Stimulated activated CD4-positive, alpha-beta T cell treated with anti-CD3 and anti-CD28 coated beads, Interleukin-1b, Interleukin-23, amount 100 ng/mL, for 24 hours (primary cell): Measurements from ENCODE around the gene ARHGEF26.

Experiments used
- DNase-seq, 4 experiments: peaks; one replicate each; pipeline ENCODE4 v3.0.0-alpha.2; 2020; ENCODE audit warnings: low read depth in 4 of 4, low spot score in 1 of 4

ARHGEF26 gene

DNA sequence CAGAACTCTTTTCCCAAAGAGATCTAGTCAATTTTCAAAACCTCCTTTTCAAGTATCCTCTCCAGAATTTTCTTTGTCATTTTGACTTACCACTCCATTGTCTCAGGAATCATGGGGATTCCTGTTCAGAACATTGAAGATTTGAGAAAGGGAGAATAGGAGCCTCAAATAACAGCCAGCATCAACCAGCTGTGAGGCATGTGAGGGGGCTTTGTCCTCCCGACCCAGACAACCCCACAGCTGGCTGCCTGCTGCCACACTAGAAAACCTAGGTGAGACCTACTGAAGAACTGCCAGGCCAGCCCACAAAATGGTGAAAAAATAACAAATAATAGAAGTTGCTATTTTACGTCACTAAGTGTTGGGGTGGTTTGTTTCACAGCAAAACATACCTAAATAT lies 5.9 kb upstream of the ARHGEF26 start:
- no peak for DNase-seq

DNA sequence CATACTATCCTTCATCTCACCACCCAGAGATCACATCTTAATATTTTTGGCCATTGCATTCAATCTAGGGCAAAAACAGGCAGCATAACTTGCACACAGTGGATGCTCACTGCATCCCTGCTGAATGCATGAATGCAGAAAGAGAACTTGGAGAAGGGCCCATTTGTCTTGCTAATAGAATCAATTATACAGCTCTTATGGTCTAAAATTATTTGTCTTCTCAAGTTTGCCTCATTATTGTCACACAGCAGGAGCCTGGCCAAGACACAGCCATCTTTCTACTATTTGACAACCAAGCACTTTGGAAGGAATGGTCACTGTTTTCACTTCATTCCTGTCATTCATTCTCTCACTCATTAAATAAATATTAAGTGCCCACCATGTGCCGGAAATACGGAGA lies 1.2 kb upstream of the ARHGEF26 start:
- no peak for DNase-seq

GRCh38 chr3:154121701-154122551 lies 736 bp downstream of the ARHGEF26 start:
- DNase-seq = no peak

DNA sequence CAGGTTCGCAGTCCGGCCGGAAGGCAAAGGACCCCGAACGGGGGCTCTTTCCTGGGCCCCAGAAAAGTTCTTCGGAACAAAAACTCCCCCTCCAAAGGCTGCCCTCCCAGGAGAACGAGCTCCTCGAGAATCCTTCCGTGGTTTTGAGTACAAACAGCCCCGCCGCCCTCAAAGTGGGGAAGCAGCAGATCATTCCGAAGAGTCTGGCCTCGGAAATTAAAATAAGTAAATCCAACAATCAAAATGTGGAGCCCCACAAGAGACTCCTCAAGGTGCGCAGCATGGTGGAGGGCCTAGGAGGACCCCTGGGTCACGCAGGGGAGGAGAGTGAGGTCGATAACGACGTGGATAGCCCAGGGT lies 1.3 kb downstream of the ARHGEF26 start:
- DNase-seq = no peak

DNA sequence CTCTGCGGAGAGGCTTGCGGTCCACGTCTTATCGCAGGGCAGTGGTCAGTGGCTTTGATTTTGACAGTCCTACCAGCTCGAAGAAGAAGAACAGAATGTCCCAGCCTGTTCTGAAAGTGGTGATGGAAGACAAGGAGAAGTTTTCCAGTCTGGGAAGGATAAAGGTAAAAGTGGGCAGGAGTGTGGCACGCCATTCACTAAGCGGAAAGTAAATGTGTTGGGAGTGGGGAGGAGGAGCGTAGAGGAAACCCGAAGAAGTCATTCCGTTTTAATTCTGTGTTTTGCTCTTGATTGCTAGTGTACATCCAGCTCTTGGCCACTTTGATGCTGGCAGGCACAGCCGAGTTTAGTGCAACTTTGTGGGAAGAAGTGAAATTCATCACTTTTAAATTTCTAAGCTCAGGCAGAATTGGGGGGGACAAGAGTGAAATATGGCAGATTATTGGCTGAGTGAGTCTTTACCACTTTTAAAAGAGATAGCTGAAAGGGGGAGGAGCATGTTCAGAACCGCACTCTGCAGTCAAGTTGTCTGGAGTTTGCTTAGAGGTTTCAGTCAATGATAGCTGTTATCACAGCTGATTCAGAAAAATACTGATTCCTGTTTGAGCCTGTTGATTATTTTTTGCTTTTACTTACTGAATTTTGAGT lies 1.8 kb downstream of the ARHGEF26 start:
- no peak for DNase-seq

GRCh38 chr3:154123906-154124305 lies 2.7 kb downstream of the ARHGEF26 start:
- no peak for DNase-seq

- DNase-seq = no peak
These were observed 4.3 kb downstream of the ARHGEF26 start for GRCh38 chr3:154125378-154126030.

- DNase-seq = no peak
These were observed 5.5 kb downstream of the ARHGEF26 start for GRCh38 chr3:154126651-154127050.

GRCh38 chr3:154129625-154130024 lies 8.4 kb downstream of the ARHGEF26 start:
- DNase-seq = no peak

GRCh38 chr3:154130540-154130939 lies 9.3 kb downstream of the ARHGEF26 start:
- no peak for DNase-seq

DNA sequence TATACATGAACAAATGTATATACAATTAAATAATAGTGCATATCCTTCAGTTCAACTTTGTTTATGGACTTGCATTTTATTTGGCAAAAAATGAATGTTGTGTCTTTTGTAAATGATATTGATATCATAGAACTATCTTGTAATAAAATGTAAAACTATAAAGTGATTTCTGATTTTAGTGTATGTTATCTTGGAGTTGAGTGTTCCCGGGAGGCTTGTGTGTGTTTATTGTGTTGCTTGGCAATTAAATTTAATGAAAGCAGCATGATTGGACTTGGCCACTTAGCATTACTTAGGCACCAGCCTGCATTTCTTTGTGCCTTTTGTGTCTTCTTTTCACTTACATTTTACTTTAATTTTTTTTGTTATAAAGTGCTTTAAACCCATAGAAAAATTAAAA lies 10.6 kb downstream of the ARHGEF26 start:
- DNase-seq = no peak

DNA sequence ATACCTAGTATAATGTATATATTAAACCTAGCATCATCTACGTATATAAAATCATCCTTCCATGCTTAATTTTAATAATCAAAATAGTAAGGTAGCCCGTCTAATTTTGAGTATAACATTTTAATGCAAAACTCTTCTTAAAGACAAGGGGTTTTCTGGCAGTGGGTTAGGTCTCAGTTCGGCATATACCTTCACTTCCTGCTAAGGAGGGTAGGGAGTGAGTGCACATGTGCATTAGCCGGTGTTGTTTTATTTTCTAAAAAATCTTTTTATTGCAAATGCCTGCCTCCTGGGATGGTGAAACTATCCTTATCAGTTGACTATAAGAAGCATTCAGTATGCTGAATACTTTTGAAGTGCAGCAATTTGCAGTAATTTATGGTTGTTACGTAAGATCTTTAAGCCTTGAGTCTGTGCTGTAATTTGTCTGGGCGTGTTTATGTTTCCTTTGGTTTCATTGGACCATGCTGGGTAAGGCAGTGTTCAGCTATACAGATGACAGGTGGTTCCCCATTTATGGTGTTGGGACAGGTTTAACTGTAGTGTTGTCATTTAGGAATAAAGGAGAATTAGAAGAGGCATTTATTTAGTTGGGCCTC lies 11.7 kb downstream of the ARHGEF26 start:
- no peak for DNase-seq

GRCh38 chr3:154135511-154136173 lies 14.5 kb downstream of the ARHGEF26 start:
- DNase-seq = no peak

GRCh38 chr3:154137036-154137435 lies 15.8 kb downstream of the ARHGEF26 start:
- DNase-seq = no peak

GRCh38 chr3:154139996-154140436 lies 18.8 kb downstream of the ARHGEF26 start:
- DNase-seq = no peak

DNA sequence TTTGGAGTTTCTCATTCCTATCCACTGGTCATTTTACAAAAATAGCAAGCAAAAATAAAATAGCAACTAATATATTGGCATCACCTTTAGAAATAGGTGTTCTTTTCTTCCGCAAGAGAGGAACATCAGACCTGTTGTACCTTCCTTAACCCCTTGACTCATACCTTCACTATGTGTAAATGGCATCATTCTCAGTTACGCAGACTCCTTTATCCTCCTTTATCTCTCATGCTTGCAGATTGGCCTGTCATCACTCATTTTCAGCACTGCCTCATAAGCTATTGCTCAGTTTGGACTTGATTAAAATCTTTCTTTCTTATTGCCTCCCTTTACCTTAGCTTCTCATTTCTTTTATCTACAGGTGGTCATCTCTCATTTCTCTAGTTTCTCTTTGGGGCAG lies 21.4 kb downstream of the ARHGEF26 start:
- no peak for DNase-seq

DNA sequence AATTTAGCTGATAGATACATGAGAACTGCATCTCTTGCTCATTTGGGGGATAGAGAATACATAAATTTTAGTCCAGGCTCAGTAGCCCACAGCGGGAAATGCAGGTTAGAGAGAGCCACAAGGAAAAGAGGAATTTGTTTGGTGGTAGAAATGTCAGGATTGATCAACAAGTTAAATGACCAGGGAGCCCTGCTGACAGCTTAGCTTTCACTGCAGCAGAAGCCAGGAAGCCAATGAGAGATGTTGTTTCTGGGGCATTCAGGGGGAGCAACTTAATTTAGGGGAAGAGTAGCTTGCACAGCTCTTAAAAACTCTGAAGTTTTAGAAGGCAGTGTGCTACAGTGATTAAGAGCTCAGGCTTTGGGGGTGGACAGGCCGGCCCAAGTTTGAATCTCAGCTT lies 22.7 kb downstream of the ARHGEF26 start:
- DNase-seq = no peak

DNA sequence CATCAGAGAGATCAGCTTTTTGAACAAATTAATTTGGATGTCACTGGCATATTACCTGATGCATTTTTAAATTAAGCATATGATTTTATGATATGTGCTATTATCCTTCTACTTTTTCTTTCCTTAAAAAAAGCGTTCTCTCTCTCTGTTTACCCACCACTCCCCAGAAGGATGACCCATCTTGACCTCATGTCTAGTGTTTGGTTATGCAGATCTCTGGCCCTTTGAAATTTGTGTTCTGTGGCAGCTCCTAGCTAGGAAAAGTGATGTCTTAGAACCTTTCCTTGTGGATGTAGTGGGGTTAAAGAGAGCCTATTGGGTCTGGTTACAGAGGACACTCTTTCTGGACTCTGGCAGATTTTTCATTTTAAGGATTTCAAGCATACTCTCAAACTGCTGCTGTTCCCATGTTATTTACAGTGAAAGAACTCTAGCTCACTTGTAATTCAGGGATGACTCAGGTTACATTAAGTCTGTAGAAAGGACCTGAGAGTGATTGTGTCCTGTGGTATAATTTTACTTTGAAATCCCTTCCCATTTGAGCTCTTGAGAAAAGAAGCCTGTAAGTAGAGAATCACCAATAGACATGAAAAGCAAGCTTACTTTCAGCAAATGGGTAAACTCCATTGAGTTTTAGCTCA lies 23.8 kb downstream of the ARHGEF26 start:
- DNase-seq = no peak

DNA sequence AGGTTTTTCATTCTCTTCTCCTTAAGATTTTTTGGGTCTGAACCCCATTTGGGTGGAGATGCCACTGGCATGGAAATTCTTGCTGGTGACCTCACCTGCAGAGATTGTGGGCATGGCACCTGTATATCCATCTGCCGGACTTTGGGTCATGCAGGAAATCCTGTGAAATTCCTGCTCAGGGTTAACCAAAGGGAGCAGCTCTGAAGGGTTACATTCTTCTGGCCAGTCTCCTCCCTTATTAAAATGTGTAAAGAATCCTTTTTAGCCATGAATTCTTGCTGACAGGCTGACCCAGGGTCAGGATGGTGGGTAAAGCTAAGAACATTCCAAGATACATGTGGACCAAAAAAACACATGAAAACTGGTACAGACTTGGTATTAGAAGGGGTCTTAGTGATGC lies 27.4 kb downstream of the ARHGEF26 start:
- no peak for DNase-seq

DNA sequence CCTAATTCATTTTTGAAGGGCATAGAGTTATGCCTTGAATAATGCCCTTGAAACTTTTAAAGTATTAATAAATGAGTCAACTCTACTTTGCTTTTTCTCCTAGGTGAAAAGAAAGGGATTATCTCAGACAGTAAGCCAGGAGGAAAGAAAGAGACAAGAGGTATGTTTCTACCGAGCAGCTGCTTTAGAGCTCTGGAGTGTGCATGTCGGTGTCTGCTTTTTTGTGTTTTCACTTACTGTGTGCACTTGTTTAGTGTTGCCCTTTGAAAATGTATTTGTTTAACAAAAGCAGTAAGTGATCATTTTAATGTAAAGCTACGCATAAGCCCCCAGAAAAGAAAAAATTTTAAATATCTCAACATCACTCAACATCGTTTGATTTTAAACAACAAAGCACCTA lies 28.1 kb downstream of the ARHGEF26 start:
- no peak for DNase-seq

DNA sequence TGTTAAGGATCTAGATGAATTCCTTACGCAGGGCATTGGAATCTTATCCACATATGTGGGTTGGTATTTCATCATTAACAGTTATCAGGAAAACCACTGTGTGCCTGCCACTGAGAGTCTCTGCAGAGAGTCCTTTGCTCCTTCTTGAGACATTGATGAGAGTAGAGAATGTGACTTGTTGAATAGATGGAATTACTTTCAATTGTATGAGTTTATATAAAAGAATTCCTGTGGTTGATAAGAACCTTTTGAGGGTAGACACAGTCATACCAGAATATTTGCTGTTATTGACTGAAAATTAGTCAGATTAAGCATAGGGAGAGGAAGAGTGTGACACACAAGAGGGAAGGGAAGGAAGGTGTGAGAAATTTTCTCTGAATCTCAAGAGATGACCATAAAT lies 30.8 kb downstream of the ARHGEF26 start:
- DNase-seq = no peak
